Hepatocyte (in vitro differentiated cells): Measurements from ENCODE around the gene EFCAB6.

ENCODE experiments used
- CTCF ChIP-seq: fragments of 200-600 bp; sonication (generic); IDR thresholded peaks from 2 replicates; pipeline ENCODE4 v1.5.1; 2016; ENCODE audit warnings: antibody characterized with exemption, mild to moderate bottlenecking; ENCODE audit not compliant: poor library complexity
- EZH2phosphoT487 ChIP-seq: fragments of 200-600 bp; sonication (generic); IDR thresholded peaks from one replicate; pipeline ENCODE4 v1.6.1; 2018; ENCODE audit warnings: antibody characterized with exemption, mild to moderate bottlenecking, low read depth, moderate library complexity; ENCODE audit not compliant: unreplicated experiment, severe bottlenecking

GRCh38 chr22:43819931-43820640, 8.0 kb upstream of the EFCAB6 start:
- TF ChIP-seq CTCF (no peak), EZH2phosphoT487 (no peak)
